Hepatocyte (in vitro differentiated cells): ENCODE results near the gene ELAC1. TPM values are rescaled to one million over a fixed set of nuclear protein-coding genes. Genes with fewer than 3 reads are reported as not detected.

Experiments used
- DNase-seq: peaks from one replicate; pipeline ENCODE4 v3.0.0-alpha.2; 2016; ENCODE audit warnings: low spot score
- H2AFZ ChIP-seq: fragments of 200-600 bp; sonication (generic); 2 replicates; pipeline ENCODE4 v1.6.0; 2016; ENCODE audit warnings: antibody characterized with exemption, mild to moderate bottlenecking
- H3K27ac ChIP-seq: fragments of 200-600 bp; sonication (generic); 2 replicates; pipeline ENCODE4 v1.5.1; 2016; ENCODE audit warnings: mild to moderate bottlenecking
- H3K27me3 ChIP-seq: fragments of 200-600 bp; sonication (generic); 2 replicates; pipeline ENCODE4 v1.6.1; 2016
- H3K36me3 ChIP-seq: fragments of 200-600 bp; sonication (generic); replicated peaks from 2 replicates; pipeline ENCODE4 v1.5.1; 2016; ENCODE audit warnings: low read depth; ENCODE audit not compliant: insufficient read depth
- H3K4me1 ChIP-seq: fragments of 200-600 bp; sonication (generic); 2 replicates; pipeline ENCODE4 v1.5.1; 2016; ENCODE audit warnings: mild to moderate bottlenecking, moderate library complexity; ENCODE audit not compliant: insufficient read depth
- H3K4me2 ChIP-seq: fragments of 200-600 bp; sonication (generic); 2 replicates; pipeline ENCODE4 v1.6.0; 2016
- H3K4me3 ChIP-seq: fragments of 200-600 bp; sonication (generic); 2 replicates; pipeline ENCODE4 v1.5.1; 2016; ENCODE audit warnings: mild to moderate bottlenecking
- H3K79me2 ChIP-seq: fragments of 200-600 bp; sonication (generic); 2 replicates; pipeline ENCODE4 v1.6.0; 2017; ENCODE audit warnings: mild to moderate bottlenecking
- H3K9me2 ChIP-seq: fragments of 200-600 bp; sonication (generic); replicated peaks from 2 replicates; pipeline ENCODE4 v1.6.0; 2017; ENCODE audit warnings: mild to moderate bottlenecking; ENCODE audit not compliant: insufficient read depth
- H3K9me3 ChIP-seq: fragments of 200-600 bp; sonication (generic); 2 replicates; pipeline ENCODE4 v1.5.1; 2016; ENCODE audit warnings: low read depth, mild to moderate bottlenecking
- H4K20me1 ChIP-seq: fragments of 200-600 bp; sonication (generic); 2 replicates; pipeline ENCODE4 v1.6.0; 2016; ENCODE audit warnings: mild to moderate bottlenecking; ENCODE audit not compliant: insufficient read depth, poor library complexity, severe bottlenecking
- CTCF ChIP-seq: fragments of 200-600 bp; sonication (generic); IDR thresholded peaks from 2 replicates; pipeline ENCODE4 v1.5.1; 2016; ENCODE audit warnings: antibody characterized with exemption, mild to moderate bottlenecking; ENCODE audit not compliant: poor library complexity
- EZH2 ChIP-seq: fragments of 200-600 bp; sonication (generic); IDR thresholded peaks from 2 replicates; pipeline ENCODE4 v1.6.1; 2016; ENCODE audit warnings: antibody characterized with exemption, mild to moderate bottlenecking, borderline replicate concordance
- EZH2phosphoT487 ChIP-seq: fragments of 200-600 bp; sonication (generic); IDR thresholded peaks from one replicate; pipeline ENCODE4 v1.6.1; 2018; ENCODE audit warnings: antibody characterized with exemption, mild to moderate bottlenecking, low read depth, moderate library complexity; ENCODE audit not compliant: unreplicated experiment, severe bottlenecking
- WGBS: methylation state at CpG from one replicate; pipeline ENCODE4 v1.1.6; 2016; ENCODE audit warnings: low lambda C conversion rate; ENCODE audit errors: missing lambda C conversion rate; 5-methylcytosine and 5-hydroxymethylcytosine counted together
- polyA plus RNA-seq: library from polyadenylated mRNA; unstranded; fragments of >200 nt; fragmentation: Nextera tagmentation; extraction: Ambion mirVana; gene quantifications from 2 replicates; pipeline ENCODE4 v1.2.1, GENCODE V29; 2016
- total RNA-seq: library from RNA; depleted of rRNA; stranded (reverse); fragments of >200 nt; gene quantifications from 2 replicates; pipeline ENCODE4 v1.2.3, GENCODE V29; 2014

ELAC1 gene
- total and polyA plus RNA-seq, 2 experiments from 2014 or later = 9.4 to 14.7 TPM

DNA sequence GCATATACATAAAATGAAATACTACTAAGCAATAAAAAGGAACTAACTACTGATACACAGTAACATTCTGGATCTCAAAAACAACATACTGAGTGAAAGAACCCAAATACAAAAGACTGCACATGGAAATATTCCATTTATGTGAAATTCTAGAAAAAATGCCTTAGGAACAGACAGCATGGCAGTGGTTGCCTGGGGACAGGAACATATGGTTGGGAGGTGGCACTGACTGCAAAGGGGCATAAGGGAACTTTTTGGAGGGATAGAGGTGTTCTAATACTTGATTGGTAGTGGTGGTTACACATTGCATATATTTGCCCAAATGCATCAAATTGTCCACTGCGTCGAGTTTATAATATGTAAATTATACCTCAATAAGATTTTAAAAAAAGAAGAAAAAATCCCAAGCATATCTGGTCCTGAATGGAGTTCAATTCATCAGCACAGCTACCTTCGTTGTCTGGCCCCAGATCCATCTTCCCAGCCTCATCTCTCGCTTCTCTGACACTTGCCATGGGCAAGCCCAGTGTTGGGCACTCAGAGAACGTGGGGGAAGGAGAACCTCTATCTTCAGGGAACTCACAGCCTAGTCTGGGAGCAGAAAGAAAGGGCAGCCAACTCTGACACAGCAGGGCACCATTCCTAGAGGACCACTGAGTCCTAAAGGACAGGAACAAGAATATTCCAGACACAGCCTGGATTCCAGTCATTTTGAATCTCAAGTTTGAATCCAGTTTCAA lies 53.6 kb downstream of the ELAC1 start:
- WGBS = 93% methylated on average over 5 of the region's 5 CpGs
- Histone ChIP-seq H3K27ac (no peak overlapping the region), H3K4me2 (no peak overlapping the region), H4K20me1 (no peaks in the 10 kb centered on the region), H3K4me1 (no peaks in the 10 kb centered on the region), H3K9me3 (no peaks in the 10 kb centered on the region), H3K36me3 (no peaks in the 10 kb centered on the region), H3K27me3 (no peaks in the 10 kb centered on the region), H3K9me2 (no peaks in the 10 kb centered on the region), H3K79me2 (peaks cover 12% of the 10 kb centered on the region), H3K4me3 (no peak overlapping the region), H2AFZ (no peak overlapping the region)
- TF ChIP-seq CTCF (no peak), EZH2 (no peak), EZH2phosphoT487 (no peak)
- DNase-seq = no peak

GRCh38 chr18:51025512-51025911 lies 57.7 kb downstream of the ELAC1 start:
- H2AFZ ChIP-seq = no peak overlapping the region
- H3K36me3 ChIP-seq = no peaks in the 10 kb centered on the region
- H3K9me3 ChIP-seq = no peaks in the 10 kb centered on the region
- no peaks in the 10 kb centered on the region for H4K20me1 ChIP-seq
- no peak overlapping the region for H3K27ac ChIP-seq
- 77% methylated on average over 2 of the region's 2 CpGs for WGBS
- peaks cover 40% of the 10 kb centered on the region for H3K79me2 ChIP-seq
- H3K4me3 ChIP-seq = no peak overlapping the region
- H3K27me3 ChIP-seq = no peaks in the 10 kb centered on the region
- H3K9me2 ChIP-seq = no peaks in the 10 kb centered on the region
- TF ChIP-seq EZH2 (no peak), EZH2phosphoT487 (no peak), CTCF (no peak)
- H3K4me2 ChIP-seq = no peak overlapping the region
- H3K4me1 ChIP-seq = peaks cover 12% of the 10 kb centered on the region
- DNase-seq = no peak

DNA sequence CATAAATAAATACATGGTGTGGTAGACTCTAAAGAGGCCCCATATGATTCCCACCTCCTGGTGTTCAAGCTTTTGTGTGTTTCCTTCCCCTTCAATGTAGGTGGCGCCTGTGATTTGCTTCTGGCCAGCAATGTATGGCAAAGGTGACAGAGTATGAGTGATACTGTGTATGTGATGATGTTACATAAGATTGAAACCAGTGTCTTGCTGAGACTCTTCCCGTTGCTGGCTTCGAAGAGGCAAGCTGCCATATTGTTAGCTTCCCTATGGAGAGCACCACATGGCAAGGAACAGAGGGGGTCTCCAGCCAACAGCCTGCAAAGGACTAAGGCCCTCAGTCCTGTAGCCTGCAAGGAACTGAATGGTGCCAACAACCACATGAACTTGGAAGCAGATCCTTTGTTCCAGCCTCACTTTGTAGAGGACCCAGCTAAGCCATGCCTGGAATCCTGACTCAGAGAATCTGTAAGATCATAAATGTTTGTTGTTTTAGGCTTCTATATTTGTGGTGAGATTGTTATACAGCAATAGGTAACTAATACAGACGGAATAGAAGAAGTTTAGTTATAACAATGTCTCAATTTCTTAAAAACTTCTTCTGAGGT lies 60.5 kb downstream of the ELAC1 start:
- no peak for TF ChIP-seq EZH2
- no peak for TF ChIP-seq CTCF
- TF ChIP-seq EZH2phosphoT487 = no peak
- Histone ChIP-seq H4K20me1 (peaks cover 27% of the 10 kb centered on the region), H3K79me2 (peaks cover 67% of the 10 kb centered on the region), H3K27ac (peak overlapping the region; percentile 97), H3K27me3 (no peaks in the 10 kb centered on the region), H3K4me2 (peak overlapping the region; percentile 80), H3K4me1 (peaks cover 29% of the 10 kb centered on the region), H2AFZ (no peak overlapping the region), H3K9me3 (no peaks in the 10 kb centered on the region), H3K4me3 (no peak overlapping the region), H3K9me2 (no peaks in the 10 kb centered on the region), H3K36me3 (no peaks in the 10 kb centered on the region)
- no peak for DNase-seq
- WGBS = 85% methylated on average over 4 of the region's 4 CpGs
